HG03039 (cell line): ENCODE results near the gene PCDH18.
"Not testable (repeated sequence)": the region's sequence is repeated elsewhere in the genome, so short reads cannot be mapped to it uniquely, and the experiment has no call there.

ENCODE experiments used
- ATAC-seq: cut with Tn5 transposase; IDR thresholded peaks from one replicate; pipeline ENCODE4 v1.9.1; 2021; ENCODE audit warnings: mild to moderate bottlenecking, moderate library complexity; ENCODE audit not compliant: unreplicated experiment

PCDH18 gene

GRCh38 chr4:137531168-137531985 lies 917 bp downstream of the PCDH18 start:
- ATAC-seq = no peak

- ATAC-seq = no peak
These were observed 2.1 kb downstream of the PCDH18 start for GRCh38 chr4:137530176-137530575.

GRCh38 chr4:137529432-137529831 lies 2.9 kb downstream of the PCDH18 start:
- no peak for ATAC-seq

GRCh38 chr4:137528673-137529072 lies 3.6 kb downstream of the PCDH18 start:
- ATAC-seq = no peak

GRCh38 chr4:137526681-137527080 lies 5.6 kb downstream of the PCDH18 start:
- no peak for ATAC-seq

- ATAC-seq = no peak
These were observed 7.4 kb downstream of the PCDH18 start for GRCh38 chr4:137524725-137525369.

- no peak for ATAC-seq
These were observed 9.0 kb downstream of the PCDH18 start for GRCh38 chr4:137523329-137523728.

GRCh38 chr4:137521053-137521452 lies 11.2 kb downstream of the PCDH18 start:
- no peak for ATAC-seq

- ATAC-seq = no peak
These were observed 12.9 kb downstream of the PCDH18 start for GRCh38 chr4:137519406-137519805.

GRCh38 chr4:137517323-137517722 lies 15.0 kb downstream of the PCDH18 start:
- not testable (repeated sequence) for ATAC-seq

- ATAC-seq = no peak
These were observed 17.7 kb downstream of the PCDH18 start for GRCh38 chr4:137514406-137515111.

GRCh38 chr4:137510557-137511265 lies 21.6 kb downstream of the PCDH18 start:
- ATAC-seq = no peak

- no peak for ATAC-seq
These were observed 22.4 kb downstream of the PCDH18 start for GRCh38 chr4:137509855-137510282.

- no peak for ATAC-seq
These were observed 29.8 kb downstream of the PCDH18 start for GRCh38 chr4:137502339-137503129.

GRCh38 chr4:137496267-137496666 lies 36.0 kb downstream of the PCDH18 start:
- ATAC-seq = not testable (repeated sequence)

- ATAC-seq = no peak
These were observed 36.7 kb downstream of the PCDH18 start for GRCh38 chr4:137495578-137495977.

GRCh38 chr4:137483313-137483959 lies 48.9 kb downstream of the PCDH18 start:
- not testable (repeated sequence) for ATAC-seq

GRCh38 chr4:137479657-137480056 lies 52.6 kb downstream of the PCDH18 start:
- ATAC-seq = not testable (repeated sequence)

- no peak for ATAC-seq
These were observed 55.9 kb downstream of the PCDH18 start for GRCh38 chr4:137476345-137476744.
